AG04450 (cell line): Measurements from ENCODE around the gene PLA2G4F. TPM values are rescaled to one million over a fixed set of nuclear protein-coding genes. Genes with fewer than 3 reads are reported as not detected.
"Not testable (repeated sequence)": the region's sequence is repeated elsewhere in the genome, so short reads cannot be mapped to it uniquely, and the experiment has no call there.

ENCODE experiments used
- CTCF ChIA-PET: fragments of 300-600, 350-600 bp; formaldehyde crosslinking; extraction: SDS; loops from one replicate; lab custom pipeline; 2022; ENCODE audit warnings: antibody characterized with exemption, inconsistent platforms; lab: Charles Lee
- POLR2A ChIA-PET: fragments of 350-600 bp; formaldehyde crosslinking; extraction: SDS; loops from one replicate; lab custom pipeline; 2021; ENCODE audit warnings: antibody characterized with exemption, inconsistent platforms; lab: Yijun Ruan, JAX
- DNase-seq: peaks from one replicate; pipeline ENCODE4 v3.0.0-alpha.2; 2011; ENCODE audit warnings: low read depth, low spot score
- H3K27ac ChIP-seq: one replicate; pipeline ENCODE4 v1.5.1; 2012; ENCODE audit warnings: low read depth, low read length, control low read depth
- H3K27me3 ChIP-seq: one replicate; pipeline ENCODE4 v1.6.0; 2012; ENCODE audit warnings: low read length; ENCODE audit not compliant: control insufficient read depth, insufficient read depth
- H3K4me3 ChIP-seq: 2 replicates; pipeline ENCODE4 v1.5.1; 2011; ENCODE audit warnings: mild to moderate bottlenecking, low read depth, low read length, control low read depth
- H3K9me3 ChIP-seq: 2 replicates; pipeline ENCODE4 v1.5.1; 2012; ENCODE audit warnings: low read length; ENCODE audit not compliant: control insufficient read depth, insufficient read depth
- polyA plus RNA-seq: library from polyadenylated mRNA; depleted of rRNA; stranded (reverse); fragments of >200 nt; gene quantifications from 2 replicates; pipeline ENCODE4 v1.2.3, GENCODE V29; 2011; rRNA removed
- small RNA-seq: library from RNA; depleted of rRNA; stranded (forward); fragments of <200 nt; gene quantifications from one replicate; pipeline ENCODE3, GENCODE V24; 2012; ENCODE audit warnings: low read depth; ENCODE audit not compliant: insufficient read length
- TF ChIP-seq, protein P1 (sequence below): IDR thresholded peaks from 2 replicates; pipeline ENCODE4 v1.5.1; 2011; ENCODE audit warnings: low read depth, low read length, control low read depth, inconsistent platforms

Gene PLA2G4F
- polyA plus RNA-seq, 1 experiment, result not detected

DNA sequence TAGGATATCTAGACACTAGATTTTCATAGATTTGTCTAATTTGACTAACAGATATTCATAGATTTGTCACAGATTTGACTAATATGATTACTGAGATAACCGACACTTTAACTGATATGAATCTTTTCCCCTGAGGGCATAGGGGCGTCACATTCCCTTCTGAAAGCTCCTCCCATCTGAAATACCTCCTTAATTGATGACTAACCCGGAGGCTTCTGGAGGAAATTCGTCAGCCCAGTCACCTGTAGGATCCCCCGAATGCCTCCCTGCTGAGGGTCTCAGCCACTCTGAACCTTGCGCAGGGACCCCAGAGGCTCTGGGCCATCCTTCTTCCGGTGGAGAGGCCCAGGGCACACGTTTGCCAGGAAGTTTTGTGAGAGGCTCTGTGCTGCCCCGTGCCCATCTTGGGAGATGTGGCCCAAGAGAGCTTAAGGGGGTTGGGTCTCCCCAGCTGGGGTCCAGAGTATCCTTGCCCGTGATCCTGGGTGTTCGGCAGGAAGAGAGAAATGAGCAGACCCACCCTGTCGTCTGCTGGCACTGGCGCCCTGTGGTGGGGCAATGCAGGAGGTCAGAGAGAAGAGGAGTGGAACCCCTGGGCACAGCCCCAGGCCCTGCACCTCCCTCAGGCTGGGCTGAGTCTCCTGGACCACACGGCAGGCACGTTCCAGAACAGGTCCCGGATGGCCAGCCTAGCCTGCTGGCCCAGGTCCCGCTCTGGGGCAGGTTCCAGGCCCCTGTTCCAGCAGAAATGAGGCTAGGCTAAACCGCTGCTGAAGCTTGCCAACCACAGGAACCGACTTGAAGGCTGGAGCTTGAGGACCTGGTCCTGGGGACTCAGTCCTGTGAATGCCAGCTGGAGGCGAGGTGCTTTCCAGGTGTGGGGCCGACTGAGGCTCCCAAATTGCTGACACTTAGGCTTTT lies 63.8 kb downstream of the PLA2G4F start:
- TF ChIP-seq, protein P1, sequence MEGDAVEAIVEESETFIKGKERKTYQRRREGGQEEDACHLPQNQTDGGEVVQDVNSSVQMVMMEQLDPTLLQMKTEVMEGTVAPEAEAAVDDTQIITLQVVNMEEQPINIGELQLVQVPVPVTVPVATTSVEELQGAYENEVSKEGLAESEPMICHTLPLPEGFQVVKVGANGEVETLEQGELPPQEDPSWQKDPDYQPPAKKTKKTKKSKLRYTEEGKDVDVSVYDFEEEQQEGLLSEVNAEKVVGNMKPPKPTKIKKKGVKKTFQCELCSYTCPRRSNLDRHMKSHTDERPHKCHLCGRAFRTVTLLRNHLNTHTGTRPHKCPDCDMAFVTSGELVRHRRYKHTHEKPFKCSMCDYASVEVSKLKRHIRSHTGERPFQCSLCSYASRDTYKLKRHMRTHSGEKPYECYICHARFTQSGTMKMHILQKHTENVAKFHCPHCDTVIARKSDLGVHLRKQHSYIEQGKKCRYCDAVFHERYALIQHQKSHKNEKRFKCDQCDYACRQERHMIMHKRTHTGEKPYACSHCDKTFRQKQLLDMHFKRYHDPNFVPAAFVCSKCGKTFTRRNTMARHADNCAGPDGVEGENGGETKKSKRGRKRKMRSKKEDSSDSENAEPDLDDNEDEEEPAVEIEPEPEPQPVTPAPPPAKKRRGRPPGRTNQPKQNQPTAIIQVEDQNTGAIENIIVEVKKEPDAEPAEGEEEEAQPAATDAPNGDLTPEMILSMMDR, result no peak
- Histone ChIP-seq H3K27me3 (peaks cover 45% of the 10 kb centered on the region), H3K4me3 (no peak overlapping the region), H3K9me3 (no peaks in the 10 kb centered on the region), H3K27ac (no peak overlapping the region)
- POLR2A ChIA-PET, result no interaction called here
- CTCF ChIA-PET, result interaction anchor here (3.0 kb wide), 1 partner anchor 9 kb away, joined by 20 read pairs; no protein-coding TSS in a partner anchor
- no peak for DNase-seq

DNA sequence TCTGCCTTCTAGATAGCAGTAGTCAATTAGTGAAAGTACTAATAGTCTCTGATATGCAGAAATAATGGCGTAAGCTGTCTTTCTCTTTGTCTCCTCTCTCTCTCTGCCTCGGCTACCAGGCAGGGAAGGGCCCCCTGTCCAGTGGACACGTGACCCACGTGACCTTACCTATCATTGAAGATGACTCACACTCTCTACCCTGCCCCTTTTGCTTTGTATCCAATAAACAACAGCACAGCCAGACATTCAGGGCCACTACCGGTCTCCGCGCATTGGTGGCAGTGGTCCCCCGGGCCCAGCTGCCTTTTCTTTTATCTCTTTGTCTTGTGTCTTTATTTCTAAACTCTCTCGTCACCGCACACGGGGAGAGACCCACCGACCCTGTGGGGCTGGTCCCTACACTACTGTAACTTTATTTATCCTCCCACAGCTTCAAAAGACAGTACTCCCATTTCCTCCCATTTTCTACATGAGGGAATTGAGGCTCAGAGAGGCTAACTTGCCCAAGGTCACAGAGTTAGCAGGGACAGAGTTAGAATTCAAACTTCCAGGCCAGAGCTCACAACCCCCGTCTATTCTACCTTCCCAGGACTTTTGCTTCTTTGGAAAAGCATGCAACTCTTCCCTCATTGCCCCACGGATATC lies 64.6 kb downstream of the PLA2G4F start:
- DNase-seq, H3K9me3 ChIP-seq, H3K4me3 ChIP-seq, H3K27ac ChIP-seq, POLR2A ChIA-PET: not testable (repeated sequence)
- CTCF ChIA-PET, result interaction anchor here (3.0 kb wide), 1 partner anchor 9 kb away, joined by 20 read pairs; no protein-coding TSS in a partner anchor
- H3K27me3 ChIP-seq, result peaks cover 52% of the 10 kb centered on the region

DNA sequence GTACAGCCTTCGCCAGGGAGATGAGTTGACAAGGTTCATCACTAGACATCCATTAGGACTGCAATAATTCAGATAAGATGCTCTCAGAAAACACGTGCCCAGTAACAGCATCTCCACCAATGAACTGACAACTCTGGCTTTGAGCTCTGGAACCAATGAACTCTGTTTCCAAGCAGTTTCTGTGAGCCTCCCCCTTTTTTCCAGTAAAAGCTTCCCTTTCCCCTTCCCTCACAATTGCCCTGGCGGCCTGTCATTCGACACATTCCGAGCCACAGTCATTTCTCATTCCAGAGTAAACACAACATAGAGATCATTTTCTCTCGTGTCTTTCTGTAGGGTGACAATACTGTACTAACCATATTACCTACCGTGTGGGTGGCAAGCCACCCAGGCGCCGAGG lies 65.7 kb downstream of the PLA2G4F start:
- TF ChIP-seq, protein P1, result no peak
- Histone ChIP-seq H3K27ac (no peak overlapping the region), H3K9me3 (no peaks in the 10 kb centered on the region), H3K27me3 (peaks cover 48% of the 10 kb centered on the region), H3K4me3 (no peak overlapping the region)
- ChIA-PET CTCF (no interaction called here), POLR2A (no interaction called here)
- no peak for DNase-seq

DNA sequence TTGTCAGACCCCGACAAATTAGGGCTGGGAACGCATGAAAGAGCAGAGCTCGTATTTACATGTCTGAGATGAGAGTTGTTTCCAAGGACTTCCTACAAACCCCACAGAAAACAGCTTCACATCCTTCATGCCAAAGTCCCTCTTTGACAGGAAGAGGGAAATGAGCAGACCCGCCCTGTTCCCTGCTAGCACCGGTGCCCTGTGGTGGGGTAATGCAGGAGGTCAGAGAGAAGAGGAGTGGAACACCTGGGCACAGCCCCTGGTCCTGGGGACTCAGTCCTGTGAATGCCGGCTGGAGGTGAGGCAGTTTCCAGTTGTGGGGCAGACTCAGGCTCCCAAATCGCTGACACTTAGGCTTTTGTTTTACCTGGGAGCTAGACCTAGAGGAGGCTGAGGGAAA lies 66.1 kb downstream of the PLA2G4F start:
- Histone ChIP-seq H3K9me3 (no peaks in the 10 kb centered on the region), H3K4me3 (no peak overlapping the region), H3K27me3 (peaks cover 46% of the 10 kb centered on the region), H3K27ac (no peak overlapping the region)
- DNase-seq, result no peak
- ChIA-PET POLR2A (no interaction called here), CTCF (no interaction called here)
- TF ChIP-seq, protein P1, result no peak

DNA sequence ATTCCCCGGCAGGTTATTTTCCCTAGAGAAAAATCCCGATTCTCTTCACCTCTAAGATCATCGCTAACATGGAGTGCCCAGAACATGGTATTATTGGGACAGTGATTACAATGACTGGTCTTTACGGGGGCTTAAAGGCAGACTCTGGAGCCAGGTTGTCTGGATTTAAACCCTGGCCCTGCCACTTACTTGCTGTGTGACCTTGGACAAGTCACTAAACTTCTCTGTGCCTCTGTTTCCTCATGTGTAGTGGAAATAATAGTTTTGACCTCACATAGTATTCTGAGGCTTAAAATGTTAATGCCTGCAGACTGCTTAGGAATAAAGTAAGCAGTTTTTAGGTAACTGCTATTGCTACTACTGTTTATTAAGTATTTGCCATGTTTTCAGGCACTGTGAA lies 66.5 kb downstream of the PLA2G4F start:
- no peak overlapping the region for H3K27ac ChIP-seq
- H3K27me3 ChIP-seq, result peaks cover 49% of the 10 kb centered on the region
- CTCF ChIA-PET, result no interaction called here
- no peak for DNase-seq
- H3K9me3 ChIP-seq, result no peaks in the 10 kb centered on the region
- TF ChIP-seq, protein P1, result no peak
- POLR2A ChIA-PET, result no interaction called here
- no peak overlapping the region for H3K4me3 ChIP-seq

Small RNAs within 50 kb of the gene (small RNA-seq; reads per million reads assigned to genes)
- 20.4 reads per million, percentile 79 among the genes with 10 or more reads in this experiment for gene MIR627

Other genes starting within 250 kb of the PLA2G4F start
- gene EHD4, start 184.1 kb downstream of the PLA2G4F start, polyA plus RNA-seq, result 19.3 and 22.4 TPM in 2 replicates
- gene PLA2G4E, start 135.6 kb downstream of the PLA2G4F start, polyA plus RNA-seq, result not detected in 2 replicates
- not detected in 2 replicates for gene PLA2G4D, start 62.1 kb downstream of the PLA2G4F start, polyA plus RNA-seq
- gene VPS39, start 51.7 kb upstream of the PLA2G4F start, polyA plus RNA-seq, result 67.3 and 69.0 TPM in 2 replicates
- 14.6 and 16.5 TPM in 2 replicates for gene GANC, start 116.6 kb upstream of the PLA2G4F start, polyA plus RNA-seq
- gene TMEM87A, start 116.8 kb upstream of the PLA2G4F start, polyA plus RNA-seq, result 27.2 and 37.4 TPM in 2 replicates
- 1.1 and 1.2 TPM in 2 replicates for gene CAPN3, start 202.9 kb upstream of the PLA2G4F start, polyA plus RNA-seq